Dedifferentiated amniotic fluid mesenchymal stem cell (primary cell): Measurements from ENCODE around the gene PLVAP.

Source experiments
- DNase-seq: peaks from one replicate; pipeline ENCODE4 v3.0.0-alpha.2; 2016; ENCODE audit errors: extremely low spot score

PLVAP gene

DNA sequence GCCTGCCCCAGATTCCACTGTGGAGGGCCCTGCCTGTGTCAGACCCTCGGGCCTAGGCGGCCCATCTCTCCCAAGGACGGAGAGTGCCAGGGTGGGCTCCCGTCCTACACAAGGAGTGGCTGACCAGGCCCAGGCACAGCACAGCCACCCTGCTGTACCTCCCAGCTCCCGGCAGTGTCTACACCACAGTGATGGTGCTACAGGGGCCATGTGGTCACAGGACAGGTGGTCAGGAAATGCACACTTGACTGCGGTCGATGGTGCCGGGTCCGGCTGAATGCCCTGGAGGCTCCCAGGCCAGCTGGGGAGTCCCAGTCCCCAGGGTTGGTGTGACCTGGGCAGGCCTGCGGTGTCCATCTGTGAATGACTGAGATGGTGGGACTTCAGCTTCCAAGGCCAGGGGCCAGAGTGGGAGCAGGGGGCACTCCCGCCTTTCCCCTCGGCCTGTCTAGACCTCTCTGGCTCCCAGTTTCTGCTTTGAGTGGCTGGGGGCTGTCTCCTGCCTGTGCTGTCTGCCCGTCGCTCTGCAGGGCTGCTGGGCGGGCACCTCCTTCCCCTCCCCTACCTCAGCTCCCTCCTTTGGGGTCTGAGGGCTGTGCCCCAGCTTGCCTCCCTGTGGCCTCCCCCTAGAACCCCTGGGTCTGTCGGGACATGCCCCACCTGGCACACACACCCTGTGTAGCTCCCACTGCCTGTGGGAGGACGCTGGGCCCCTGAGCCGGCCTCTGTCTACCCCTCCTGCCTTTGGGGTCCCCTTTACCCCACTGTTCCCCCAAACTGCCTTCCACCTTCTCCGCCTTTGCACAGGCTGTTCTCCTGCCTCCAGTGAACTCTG lies 55.3 kb downstream of the PLVAP start:
- DNase-seq: no peak

- DNase-seq: no peak
Measured at GRCh38 chr19:17320435-17320834, 56.7 kb downstream of the PLVAP start.

GRCh38 chr19:17319473-17320238 lies 57.5 kb downstream of the PLVAP start:
- DNase-seq: no peak

GRCh38 chr19:17318966-17319365 lies 58.2 kb downstream of the PLVAP start:
- DNase-seq: no peak

- DNase-seq: no peak
Measured at GRCh38 chr19:17314007-17314593, 63.0 kb downstream of the PLVAP start.

- DNase-seq: no peak
Measured at GRCh38 chr19:17312189-17313113, 64.7 kb downstream of the PLVAP start.

- no peak for DNase-seq
Measured at GRCh38 chr19:17311455-17312188, 65.5 kb downstream of the PLVAP start.

GRCh38 chr19:17309965-17310461 lies 67.1 kb downstream of the PLVAP start:
- DNase-seq: no peak

GRCh38 chr19:17309198-17309964 lies 67.8 kb downstream of the PLVAP start, which contains the start of gene DDA1:
TSS of gene DDA1 (plus strand) at chr19:17309563. CDS start at chr19:17309655, 92 bp downstream.
- DNase-seq: peak; percentile 100

DNA sequence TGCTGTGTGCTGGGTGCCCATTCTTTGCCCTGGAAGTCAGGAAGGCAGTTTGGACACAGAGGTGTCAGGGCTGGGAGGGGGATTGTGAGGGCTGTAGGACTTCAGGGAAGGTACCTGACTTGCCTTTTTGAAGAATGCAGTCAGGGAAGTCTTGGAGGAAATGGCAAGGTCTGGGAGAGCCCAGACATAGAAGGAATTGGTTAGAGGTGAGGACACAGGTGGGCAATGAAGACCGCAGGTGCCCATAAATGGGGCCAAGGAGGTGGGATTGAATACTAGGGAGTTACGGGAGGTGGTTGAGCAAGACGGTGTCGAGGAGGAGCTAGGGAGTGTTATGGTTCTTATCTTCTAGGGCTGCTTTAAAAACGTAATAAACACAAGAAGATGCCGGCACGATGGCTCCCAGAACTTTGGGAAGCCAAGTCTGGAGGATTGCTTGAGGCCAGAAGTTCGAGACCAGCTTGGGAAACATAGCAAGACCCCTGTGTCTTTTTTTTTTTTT lies 69.2 kb downstream of the PLVAP start:
- DNase-seq: no peak

DNA sequence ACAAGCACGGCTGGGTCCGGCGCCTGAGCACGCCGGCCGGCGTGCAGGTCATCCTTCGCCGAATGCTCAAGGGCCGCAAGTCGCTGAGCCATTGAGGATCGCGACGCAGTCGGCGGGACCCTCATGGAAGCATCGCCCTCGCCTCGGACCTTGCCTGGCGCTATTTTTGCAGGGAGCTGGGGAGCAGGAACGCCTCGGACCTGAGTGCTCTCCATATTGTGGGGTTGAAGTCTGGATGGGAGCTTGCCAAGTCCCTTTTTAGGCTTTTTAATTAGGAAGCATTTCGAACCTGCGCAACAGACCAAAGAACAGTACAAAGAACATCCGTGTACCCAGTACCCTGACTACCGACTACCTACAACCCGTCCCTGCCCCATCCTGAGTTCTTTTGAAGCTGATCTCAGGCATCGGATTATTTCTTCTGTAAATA lies 70.8 kb downstream of the PLVAP start:
- DNase-seq: no peak

GRCh38 chr19:17305517-17306284 lies 71.4 kb downstream of the PLVAP start, which contains the start of gene MRPL34:
TSS of gene MRPL34 (plus strand) at chr19:17305872. CDS start at chr19:17305893, 21 bp downstream.
- DNase-seq: peak; percentile 97

GRCh38 chr19:17305216-17305516 lies 72.0 kb downstream of the PLVAP start:
- no peak for DNase-seq

DNA sequence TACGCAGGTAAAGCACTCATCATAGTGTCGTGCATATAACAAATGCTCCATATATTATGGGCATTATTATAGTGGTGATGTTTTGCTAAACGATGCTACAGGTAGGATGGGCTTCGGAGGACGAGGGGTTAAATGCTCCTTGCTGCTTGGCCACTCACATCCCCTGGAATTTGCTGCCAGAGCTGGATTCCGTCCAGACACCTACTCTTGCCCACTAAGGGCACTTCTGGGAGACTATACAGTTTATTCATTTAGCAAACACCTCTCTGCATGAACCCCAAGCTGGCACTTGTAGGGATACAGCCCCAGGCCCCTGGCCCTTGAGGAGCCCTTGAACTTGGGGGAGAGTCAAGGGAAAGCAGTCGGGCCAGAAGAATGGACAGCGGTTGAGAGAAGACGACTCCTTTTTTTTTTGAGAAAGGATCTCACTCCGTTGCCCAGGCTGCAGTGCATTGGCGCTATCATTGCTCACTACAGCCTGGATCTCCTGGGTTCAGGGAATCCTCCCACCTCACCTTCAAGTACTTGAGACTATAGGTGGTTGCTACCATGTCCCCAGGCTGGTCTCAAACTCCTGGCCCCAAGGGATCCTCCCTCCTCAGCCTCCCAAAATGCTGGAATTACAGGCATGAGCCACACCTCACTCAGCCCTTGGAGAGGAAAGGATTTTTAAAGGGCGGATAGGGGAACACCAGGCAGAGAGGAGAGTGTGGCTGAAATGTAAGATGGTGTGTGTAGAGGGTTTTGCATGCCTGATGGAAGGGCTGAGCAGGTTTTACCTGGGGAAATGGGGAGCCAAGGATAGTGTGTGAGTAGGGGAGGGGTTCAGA lies 72.5 kb downstream of the PLVAP start:
- DNase-seq: no peak

DNA sequence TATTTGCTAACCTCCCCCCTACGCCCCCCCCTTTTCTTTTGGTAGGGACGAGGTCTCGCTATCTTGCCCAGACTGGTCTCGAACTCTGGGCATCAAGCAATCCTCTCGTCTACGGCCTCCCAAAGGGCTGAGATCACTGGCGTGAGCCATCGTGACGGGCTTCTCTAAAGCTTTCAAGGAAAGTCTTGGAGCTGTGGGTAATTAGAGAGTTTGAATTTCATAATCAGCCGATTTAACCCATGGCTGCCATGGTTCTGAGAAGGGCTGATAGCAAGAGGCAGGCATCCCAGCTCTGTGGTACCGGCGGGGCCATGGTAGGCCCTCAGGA lies 73.2 kb downstream of the PLVAP start:
- no peak for DNase-seq

GRCh38 chr19:17303167-17303939 lies 73.8 kb downstream of the PLVAP start, which contains the start of gene ABHD8:
TSS of gene ABHD8 (minus strand) at chr19:17303425. CDS start at chr19:17301616, 1,809 bp downstream.
- DNase-seq: peak; percentile 97
